Measurements from ENCODE around the gene DBF4.
"Not testable (repeated sequence)": the region's sequence is repeated elsewhere in the genome, so short reads cannot be mapped to it uniquely, and the experiment has no call there.

DBF4 gene

DNA sequence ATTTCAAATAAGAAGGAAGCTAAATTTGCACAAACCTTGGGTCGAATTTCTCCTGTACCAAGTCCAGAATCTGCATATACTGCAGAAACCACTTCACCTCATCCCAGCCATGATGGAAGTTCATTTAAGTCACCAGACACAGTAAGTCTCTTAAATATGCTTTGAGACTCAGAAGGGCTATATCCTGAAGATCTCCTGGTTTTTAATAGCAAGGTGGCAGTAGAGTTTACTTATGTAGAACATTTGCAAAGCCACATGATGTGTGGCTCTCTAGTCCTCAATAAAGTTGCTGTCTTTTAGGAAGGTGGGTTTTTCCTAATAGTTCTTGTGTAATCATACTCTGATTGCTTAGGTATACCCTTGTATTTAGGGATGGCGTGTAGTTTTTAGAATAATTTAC is 8.7 kb downstream of the DBF4 start:
- DNase-seq, result no peak

DNA sequence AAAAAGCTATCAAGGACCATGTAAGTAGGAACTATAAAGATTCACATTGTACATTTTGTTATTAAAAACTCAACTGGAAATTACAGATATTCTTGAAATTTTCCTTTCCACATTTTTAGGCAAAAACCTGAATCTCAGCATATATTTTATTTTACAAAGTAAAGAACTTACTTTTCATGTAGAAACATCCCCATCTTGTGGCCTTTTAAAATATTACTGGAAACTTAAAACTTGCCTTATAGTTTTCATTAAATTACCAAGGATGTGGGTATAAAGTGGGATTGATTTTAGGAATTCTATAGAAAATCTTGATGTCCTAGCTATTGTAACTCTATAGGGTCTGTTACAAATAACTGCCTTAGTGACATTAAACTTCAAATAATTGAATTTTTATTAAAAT is 10.6 kb downstream of the DBF4 start:
- no peak for DNase-seq

DNA sequence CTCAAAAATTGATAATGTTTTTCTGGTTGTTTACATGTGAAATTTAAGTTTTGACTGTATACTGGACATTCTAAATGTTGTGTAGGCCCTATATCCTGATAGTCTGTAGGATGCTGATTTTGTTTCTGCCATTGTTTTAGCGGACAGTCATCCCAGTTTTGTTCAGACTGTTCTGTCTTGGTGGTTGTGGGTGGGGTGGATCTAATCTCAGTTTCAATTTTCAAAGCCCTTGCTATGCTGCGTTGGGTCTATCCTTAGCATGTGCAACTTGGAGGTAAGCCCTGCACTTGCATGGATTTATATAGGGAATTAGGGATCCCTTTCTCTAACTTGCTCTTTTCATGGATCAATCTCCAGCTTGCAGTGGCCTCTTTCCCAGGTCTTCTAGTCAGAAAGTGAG is 19.1 kb downstream of the DBF4 start:
- DNase-seq, result no peak

DNA sequence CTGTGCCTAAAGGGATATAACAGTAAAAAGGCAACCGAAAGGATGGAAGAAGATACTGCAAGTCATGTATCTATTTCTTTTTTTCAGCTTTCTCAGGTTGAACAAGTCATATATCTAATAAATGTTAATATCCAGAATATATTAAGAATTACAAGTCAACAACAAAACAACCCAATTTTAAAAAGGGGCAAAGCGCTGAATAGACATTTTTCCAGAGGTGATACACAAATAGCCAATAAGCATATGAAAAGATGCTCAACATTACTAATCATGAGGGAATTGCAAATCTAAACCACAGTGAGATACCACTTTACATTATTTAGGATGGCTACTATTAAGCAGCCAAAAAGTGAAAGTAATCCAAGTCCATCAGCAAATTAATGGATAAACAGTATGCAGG is 23.0 kb downstream of the DBF4 start:
- DNase-seq, result no peak

DNA sequence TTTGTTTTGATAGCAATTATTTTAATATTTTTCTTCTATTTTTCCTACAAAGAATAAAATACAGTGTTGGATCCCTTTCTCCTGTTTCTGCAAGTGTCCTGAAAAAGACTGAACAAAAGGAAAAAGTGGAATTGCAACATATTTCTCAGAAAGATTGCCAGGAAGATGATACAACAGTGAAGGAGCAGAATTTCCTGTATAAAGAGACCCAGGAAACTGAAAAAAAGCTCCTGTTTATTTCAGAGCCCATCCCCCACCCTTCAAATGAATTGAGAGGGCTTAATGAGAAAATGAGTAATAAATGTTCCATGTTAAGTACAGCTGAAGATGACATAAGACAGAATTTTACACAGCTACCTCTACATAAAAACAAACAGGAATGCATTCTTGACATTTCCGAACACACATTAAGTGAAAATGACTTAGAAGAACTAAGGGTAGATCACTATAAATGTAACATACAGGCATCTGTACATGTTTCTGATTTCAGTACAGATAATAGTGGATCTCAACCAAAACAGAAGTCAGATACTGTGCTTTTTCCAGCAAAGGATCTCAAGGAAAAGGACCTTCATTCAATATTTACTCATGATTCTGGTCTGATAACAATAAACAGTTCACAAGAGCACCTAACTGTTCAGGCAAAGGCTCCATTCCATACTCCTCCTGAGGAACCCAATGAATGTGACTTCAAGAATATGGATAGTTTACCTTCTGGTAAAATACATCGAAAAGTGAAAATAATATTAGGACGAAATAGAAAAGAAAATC is 31.0 kb downstream of the DBF4 start:
- not testable (repeated sequence) for DNase-seq

DNA sequence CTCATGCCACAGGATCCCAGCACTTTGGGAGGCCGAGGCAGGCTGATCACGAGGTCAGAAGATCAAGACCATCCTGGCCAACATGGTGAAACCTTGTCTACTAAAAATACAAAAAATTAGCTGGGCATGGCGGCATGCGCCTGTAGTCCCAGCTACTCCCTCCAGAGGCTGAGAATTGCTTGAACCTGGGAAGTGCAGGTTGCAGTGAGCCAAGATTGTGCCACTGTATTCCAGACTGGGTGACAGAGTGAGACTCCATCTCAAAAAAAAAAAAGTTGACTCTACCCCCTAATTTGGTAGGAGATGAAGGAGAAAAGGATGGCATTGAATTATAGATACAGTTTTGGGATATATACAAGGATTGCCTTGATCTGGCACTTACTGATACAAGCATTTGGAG is 32.5 kb downstream of the DBF4 start:
- DNase-seq, result not testable (repeated sequence)

DNA sequence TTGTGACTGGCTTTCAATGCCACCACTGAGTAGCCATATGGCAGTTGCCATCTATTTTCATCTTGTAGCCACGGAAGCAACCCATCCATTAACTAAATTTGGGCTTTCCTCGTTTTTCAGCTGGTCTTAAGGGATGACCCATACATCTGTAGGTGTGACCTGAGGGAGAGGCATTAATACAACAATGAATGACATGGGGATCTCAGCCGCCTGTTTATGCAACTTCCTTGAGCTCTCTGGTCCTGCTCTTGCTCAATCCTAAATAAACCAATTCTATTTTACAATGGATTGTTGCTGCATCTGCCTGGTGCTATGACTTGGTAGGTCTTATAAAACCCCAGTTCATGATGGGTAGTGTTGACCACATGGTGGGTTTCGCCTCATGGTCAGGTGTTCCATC is 35.8 kb downstream of the DBF4 start:
- DNase-seq, result no peak

DNA sequence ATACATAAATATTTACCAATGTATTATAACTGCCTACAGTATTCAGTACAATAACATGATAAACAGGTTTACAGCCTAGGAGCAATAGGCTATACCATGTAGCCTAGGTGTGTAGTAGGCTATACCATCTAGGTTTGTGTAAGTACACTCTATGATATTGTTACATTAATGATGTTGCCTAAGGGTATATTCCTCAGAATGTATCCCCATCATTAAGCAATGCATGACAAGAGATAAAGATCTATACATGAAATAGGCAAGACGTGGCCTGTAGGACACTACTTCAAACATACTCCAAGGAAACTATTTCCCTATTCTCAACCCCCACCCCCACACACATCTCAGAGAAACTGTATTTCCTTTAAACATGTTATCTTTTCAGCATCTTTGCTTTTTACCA is 42.4 kb downstream of the DBF4 start:
- DNase-seq, result no peak

DNA sequence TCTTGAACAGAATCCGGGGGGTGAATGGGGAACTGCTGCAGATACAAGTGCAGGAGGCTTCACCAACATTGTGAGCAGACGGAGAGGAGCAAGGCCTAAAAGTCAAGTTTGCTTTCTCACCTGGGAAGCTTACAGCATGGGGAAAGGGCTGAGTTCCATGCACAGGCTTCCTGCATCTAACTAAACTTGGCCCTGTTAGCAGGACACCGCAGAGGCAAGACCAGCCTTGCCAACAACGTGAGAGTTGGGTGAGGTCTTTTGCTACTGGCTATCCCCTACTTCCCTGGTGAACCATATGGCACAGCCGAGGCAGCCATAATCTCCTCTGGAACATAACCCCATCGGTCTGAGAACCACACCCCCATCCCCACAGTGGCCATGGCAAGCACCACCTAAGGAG is 43.6 kb downstream of the DBF4 start:
- no peak for DNase-seq

DNA sequence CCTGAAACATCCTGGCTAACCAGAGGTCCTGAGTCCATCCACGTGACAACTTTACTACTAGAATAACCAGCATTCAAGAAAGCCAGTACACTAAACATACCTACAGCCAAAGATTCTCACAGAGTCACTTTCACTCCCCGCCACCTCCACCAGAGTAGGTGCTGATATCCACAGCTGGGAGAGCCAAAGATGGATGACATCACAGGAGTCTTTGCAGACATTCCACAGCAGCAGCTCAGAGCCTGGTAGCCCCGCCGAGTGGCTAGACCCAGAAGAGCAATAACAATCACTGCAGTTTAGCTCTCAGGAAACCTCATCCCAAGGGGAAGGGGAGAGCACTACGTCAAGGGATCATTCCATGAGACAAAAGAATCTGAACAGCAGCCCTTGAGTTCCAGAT is 44.3 kb downstream of the DBF4 start:
- no peak for DNase-seq

DNA sequence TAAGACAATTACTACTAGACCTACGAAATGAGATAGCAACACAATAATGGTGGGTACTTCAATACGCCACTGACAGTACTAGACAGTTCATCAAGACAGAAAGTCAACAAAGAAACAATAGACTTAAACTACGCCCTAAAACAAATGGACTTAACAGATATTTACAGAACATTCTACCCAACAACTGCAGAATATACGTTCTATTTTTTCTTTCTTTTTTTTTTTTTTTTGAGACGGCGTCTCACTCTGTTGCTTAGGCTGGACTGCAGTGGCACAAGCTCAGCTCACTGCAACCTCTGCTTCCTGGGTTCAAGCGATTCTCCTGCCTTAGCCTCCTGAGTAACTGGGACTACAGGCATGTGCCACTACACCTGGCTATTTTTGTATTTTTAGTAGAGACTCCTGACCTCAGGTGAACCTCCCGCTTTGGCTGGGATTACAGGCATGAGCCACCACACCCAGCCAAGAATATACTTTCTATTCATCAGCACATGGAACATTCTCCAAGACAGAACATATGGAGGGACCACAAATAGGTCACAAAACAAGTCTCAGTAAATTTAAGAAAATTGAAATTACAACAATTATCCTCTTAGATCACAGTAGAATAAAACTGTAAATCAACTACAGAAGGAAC is 46.6 kb downstream of the DBF4 start:
- DNase-seq, result not testable (repeated sequence)

DNA sequence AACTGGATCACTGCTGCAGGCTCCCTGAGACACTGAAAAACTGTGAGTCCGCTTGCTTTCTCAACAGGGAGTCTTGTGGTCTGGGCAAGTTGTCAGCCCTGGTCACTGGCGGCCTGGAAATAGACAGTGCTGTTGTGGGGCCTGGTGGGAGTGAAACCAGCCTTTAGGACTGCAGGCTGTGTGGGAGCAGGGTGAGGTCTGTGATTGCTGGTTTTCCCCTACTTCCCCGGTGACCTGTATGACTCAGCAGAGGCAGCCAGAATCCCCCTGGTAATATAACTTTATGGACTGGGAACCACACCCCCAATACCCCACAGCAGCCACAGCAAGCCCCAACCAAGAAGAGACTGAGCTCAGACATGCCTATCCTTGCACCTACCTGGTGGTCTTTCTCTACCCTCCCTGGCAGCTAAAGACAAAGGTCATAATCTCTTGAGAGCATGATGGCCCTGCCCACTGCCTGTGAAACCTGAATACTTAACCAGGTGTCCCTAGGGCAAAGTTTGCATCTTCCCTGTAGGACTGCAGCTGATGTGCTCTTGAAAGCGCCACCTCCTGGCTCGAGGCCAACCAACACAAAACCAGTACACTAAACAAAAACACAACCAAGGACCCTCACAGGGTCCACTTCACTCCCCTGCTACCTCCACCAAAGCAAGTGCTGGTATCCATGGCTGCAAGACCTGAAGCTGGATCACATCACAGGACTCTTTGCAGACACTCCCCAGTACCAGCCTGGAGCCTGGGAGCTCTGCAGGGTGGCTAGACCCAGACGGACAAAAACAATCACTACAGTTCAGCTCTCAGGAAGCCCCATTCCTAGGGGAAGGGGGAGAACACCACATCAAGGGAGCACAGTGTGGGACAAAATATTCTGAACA is 50.5 kb downstream of the DBF4 start:
- no peak for DNase-seq

DNA sequence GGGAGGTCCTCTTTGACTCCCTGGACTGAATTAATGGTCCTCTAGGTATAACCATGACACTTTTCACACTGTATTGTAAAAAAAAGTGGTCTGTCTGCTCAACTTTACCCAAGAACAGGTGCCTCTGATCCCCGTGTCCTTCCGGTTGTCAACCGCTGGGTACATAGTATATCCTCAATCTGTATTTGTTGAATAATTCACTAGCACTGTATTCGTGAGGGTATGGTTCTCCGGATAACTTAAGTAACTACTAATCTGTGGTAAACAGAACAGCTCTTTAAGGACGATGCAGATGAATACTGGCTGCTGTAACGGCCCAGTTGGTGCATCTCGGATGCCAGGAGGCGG is 57.3 kb downstream of the DBF4 start:
- no peak for DNase-seq

DNA sequence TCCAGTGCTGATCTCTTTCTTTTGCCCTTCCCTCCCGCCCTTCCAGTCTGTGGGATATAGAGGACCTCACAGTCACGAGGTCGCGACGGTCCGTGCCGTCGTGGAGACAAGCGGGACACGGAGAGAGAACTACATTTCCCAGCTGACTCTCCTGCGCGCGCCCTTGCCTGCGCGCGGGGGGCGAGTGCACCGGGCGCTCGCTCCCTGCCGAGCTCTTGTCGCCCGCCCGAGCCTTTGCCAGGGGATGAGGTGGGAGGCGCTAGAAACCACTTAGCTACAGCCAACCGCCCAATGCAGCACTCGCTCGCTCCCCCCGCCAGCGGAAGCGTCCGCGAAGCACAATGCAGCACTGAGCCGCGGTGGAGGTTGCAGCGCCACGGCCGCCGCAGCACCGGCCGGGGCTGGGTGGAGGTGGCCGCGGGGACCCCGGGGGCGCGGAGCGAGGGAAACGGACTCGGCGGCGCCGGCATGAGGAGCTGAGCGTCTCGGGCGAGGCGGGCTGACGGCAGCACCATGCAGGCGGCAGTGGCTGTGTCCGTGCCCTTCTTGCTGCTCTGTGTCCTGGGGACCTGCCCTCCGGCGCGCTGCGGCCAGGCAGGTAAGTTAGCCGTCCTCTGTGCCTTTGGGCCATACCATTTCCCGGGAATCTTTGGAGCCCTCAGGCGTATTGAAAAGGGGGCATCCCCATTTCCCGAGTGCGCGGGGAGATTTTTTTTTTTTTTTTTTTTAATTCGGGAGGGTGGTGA is 57.8 kb downstream of the DBF4 start, which contains the start of gene ADAM22:
ADAM22 (plus strand) TSS at position 299 of the 746 bp plus-strand sequence; CDS start at position 514, 215 bp downstream.
- peak; percentile 79 for DNase-seq

DNA sequence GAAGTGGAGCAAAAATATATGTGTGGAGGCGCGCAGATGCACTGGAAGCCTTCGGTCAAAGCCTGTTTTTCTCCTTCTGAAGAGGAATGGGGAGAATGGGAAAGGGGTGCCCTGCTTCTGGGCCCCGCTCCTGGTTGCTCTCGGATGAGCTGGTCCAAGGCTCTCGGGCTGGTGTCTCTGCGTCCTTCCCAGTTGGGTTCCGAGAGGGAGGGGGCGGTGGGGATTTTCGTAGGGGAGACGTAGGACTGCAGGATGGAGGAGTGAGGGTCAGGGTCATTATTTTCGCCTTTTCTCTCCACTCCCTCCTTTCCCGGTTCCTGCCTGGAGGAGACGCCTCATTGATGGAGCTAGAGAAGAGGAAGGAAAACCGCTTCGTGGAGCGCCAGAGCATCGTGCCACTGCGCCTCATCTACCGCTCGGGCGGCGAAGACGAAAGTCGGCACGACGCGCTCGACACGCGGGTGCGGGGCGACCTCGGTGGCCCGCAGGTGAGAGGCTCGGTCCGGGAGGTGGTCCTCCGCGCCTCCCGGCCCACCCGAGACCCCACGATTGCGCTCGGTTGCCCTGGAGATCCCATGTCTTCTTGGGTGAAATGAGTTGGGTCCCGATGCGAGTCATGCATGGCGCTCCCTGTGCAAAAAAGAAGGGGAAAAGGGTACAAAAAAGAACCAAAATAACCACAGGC is 58.5 kb downstream of the DBF4 start:
- peak; percentile 18 for DNase-seq

DNA sequence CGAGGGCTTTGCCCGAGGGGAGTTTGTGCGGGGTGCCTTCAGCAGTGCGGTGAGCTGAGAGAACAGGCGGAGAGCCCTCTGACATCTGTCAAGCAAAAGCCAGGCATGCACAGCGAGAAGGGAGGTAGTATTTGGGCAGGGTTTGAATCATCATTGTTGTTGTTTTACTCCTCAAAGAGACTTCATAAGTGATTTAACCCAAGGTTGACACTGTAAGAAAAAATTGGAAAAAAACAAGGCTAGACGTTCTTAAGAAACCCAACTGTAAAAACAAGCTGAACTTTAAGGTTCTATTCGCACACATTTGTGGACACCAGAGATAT is 59.1 kb downstream of the DBF4 start:
- DNase-seq, result no peak

DNA sequence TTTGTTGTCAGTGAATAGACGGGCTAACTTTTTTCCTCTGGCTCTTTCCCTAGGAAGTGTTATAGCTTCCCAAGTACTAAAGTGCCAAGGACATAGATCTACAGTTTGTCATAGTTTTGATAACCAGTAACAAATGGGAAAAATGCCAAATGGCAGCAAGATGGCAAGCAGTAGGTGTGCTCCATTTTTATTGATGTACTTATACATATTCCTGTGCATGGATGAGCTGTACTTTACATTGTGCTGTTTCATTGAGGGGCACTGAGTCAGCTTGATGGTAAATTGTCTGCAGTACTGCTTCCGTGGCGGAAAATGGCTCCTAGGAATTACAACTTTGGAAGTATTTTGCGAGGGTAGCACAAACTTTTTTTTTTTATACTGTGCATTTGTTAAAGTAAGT is 64.8 kb downstream of the DBF4 start:
- DNase-seq, result no peak

DNA sequence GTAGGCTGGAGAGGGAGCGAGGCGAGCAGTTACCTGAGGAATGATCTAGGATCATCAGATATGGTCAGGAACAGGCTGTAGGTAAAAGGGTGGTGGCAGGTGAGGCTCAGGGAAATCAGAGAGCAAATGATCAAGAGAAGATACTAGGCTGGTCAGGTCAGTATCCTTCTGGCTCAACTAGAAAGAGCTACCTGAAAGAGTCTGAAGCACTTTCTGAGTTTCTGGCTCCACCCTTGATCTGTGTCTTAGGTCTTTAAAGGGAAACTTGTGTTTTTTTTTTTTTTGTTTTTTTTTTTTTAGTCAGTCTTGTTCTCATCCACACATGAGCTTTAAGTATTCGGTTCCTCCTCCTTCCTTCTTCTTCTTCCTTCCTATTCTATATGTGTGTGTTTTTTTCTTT is 68.3 kb downstream of the DBF4 start:
- no peak for DNase-seq

DNA sequence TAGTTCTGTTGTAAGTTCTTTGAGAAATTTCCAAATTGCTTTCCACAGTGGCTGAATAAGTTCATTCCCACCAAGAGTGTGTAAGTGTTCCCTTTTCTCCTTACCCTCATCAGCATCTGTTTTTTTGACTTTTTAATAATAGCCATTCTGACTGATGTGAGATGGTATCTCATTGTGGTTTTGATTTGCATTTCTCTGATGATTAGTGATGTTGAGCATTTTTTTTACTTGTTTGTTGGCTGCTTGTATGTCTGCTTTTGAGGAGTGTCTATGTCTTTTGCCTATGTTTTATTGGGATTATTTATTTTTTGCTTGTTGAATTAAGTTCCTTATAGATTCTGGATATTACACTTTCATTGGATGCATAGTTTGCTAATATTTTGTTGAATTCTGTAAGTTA is 69.6 kb downstream of the DBF4 start:
- not testable (repeated sequence) for DNase-seq

DNA sequence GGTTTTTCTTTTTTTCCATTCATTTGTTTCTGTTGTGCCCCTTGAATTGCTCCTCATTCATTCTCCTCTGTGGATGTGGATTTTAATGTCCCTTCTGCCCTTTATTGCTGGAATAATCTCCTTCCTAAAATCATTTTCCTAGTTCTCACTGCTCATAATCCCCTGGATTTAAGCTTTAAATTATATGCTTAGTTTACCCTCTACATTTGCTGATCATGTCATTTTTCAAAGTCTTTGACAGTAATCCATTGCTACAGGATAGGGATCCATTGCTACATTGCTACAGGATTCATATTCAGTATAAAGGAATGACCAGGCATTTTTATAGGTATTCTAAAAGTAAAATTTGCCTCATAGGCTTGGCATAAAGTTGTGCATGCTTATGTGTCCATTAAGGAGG is 72.1 kb downstream of the DBF4 start:
- DNase-seq, result no peak
